CD4-positive, CD25-positive, alpha-beta regulatory T cell (primary cell): Measurements from ENCODE around the gene UNKL. TPM values are rescaled to one million over a fixed set of nuclear protein-coding genes. Genes with fewer than 3 reads are reported as not detected.

ENCODE experiments used
- ATAC-seq, 2 donors: fragments of 150-1000 bp; cut with Tn5 transposase; one replicate each; pipeline ENCODE4 v1.10.0; 2021; ENCODE audit warnings: low read depth in 2 of 2, moderate number of reproducible peaks in 2 of 2, moderate library complexity in 1 of 2
- DNase-seq, 3 donors: peaks; one replicate each; pipeline versions ENCODE4 v3.0.0 to v3.0.0-alpha.2; 2012 to 2022; ENCODE audit warnings: mixed read lengths in 1 of 3
- H3K27ac ChIP-seq: one replicate; pipeline ENCODE4 v1.7.0; 2013; ENCODE audit warnings: mild to moderate bottlenecking, low read length; ENCODE audit not compliant: insufficient read depth, poor library complexity, severe bottlenecking
- H3K27me3 ChIP-seq: one replicate; pipeline ENCODE4 v1.7.0; 2013; ENCODE audit warnings: low read length; ENCODE audit not compliant: control insufficient read depth, insufficient read depth
- H3K36me3 ChIP-seq: one replicate; pipeline ENCODE4 v1.7.0; 2013; ENCODE audit warnings: mild to moderate bottlenecking, low read length, moderate library complexity; ENCODE audit not compliant: control insufficient read depth, insufficient read depth
- H3K4me1 ChIP-seq: 2 replicates; pipeline ENCODE4 v1.7.0; 2013; ENCODE audit warnings: mild to moderate bottlenecking, low read length; ENCODE audit not compliant: insufficient read depth, control insufficient read depth, poor library complexity, severe bottlenecking
- H3K4me3 ChIP-seq: one replicate; pipeline ENCODE4 v1.7.0; 2013; ENCODE audit warnings: low read depth, mild to moderate bottlenecking, low read length, moderate library complexity
- H3K9me3 ChIP-seq, 2 experiments: 1 replicate in 1 of 2; 2 replicates in 1 of 2; pipeline ENCODE4 v1.7.0; 2013; ENCODE audit warnings: low read length in 2 of 2, mild to moderate bottlenecking in 1 of 2, moderate library complexity in 1 of 2; ENCODE audit not compliant: control insufficient read depth in 2 of 2
- H3K27ac Mint-ChIP-seq, 3 donors: one replicate each; pipeline ENCODE4 v1.8.0; 2020 to 2022; ENCODE audit warnings: mild to moderate bottlenecking in 3 of 3, mixed read lengths in 3 of 3, moderate library complexity in 2 of 3
- H3K27me3 Mint-ChIP-seq: one replicate; pipeline ENCODE4 v1.8.0; 2022; ENCODE audit warnings: mild to moderate bottlenecking, mixed read lengths
- H3K36me3 Mint-ChIP-seq: one replicate; pipeline ENCODE4 v1.8.0; 2020; ENCODE audit warnings: mixed read lengths
- H3K4me1 Mint-ChIP-seq, 4 donors: one replicate each; pipeline ENCODE4 v1.8.0; 2020 to 2022; ENCODE audit warnings: mixed read lengths in 4 of 4, mild to moderate bottlenecking in 1 of 4
- H3K4me3 Mint-ChIP-seq, 4 donors: one replicate each; pipeline ENCODE4 v1.8.0; 2020 to 2022; ENCODE audit warnings: mild to moderate bottlenecking in 4 of 4, mixed read lengths in 4 of 4, moderate library complexity in 3 of 4
- H3K9me3 Mint-ChIP-seq, 7 donors: one replicate each; pipeline ENCODE4 v1.8.0; 2020 to 2022; ENCODE audit warnings: mixed read lengths in 7 of 7, mild to moderate bottlenecking in 3 of 7, moderate library complexity in 2 of 7
- polyA plus RNA-seq, 4 donors: library from polyadenylated mRNA; unstranded; fragments of 300-500 nt; fragmentation: Illumina TruSeq; gene quantifications; one replicate each; pipeline ENCODE4 v1.2.3, GENCODE V29; 2021
- total RNA-seq: library from RNA; stranded (reverse); gene quantifications from one replicate; pipeline ENCODE4 v1.2.3, GENCODE V29; 2022

Gene UNKL
- total and polyA plus RNA-seq, 5 donors from 2014 or later: 6.3 to 94.3 (median 9.6) TPM

DNA sequence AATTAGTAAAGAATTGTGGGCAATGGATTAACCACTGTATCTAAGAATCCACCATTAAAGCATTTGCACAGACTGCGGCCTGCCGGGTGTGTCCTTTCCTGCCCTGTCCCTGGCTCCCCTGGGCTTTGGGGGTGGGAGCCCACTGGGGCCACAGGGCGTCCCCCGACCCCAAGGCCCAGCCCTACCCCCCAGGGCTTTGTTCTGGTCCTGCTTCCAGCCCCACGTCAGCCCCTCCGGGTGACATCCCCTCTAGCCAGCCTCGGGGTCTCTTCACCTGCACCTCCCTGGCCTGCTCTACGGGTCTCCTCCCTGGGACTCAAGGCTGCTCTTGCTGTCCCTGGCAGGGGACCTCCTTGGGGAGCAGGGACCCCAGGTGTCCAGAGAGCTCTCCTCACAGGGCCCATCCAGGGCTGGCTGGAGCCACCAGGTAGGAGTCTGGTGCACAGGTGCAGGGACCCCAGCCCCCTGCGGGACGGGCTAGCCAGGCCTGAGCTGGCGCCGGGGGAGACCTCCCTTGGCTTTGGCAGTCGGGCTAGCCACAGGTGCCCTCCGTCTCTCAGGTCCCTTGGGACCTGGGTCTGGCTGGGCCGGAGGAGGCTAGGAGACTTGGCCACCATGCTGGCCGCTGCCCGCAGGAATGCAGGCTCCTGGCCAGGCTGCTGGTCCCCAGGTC is 87.4 kb downstream of the UNKL start:
- no peak overlapping the region for H3K4me3 Mint-ChIP-seq
- H3K27me3 Mint-ChIP-seq: peaks cover 5% of the 10 kb centered on the region
- DNase-seq (no peak), ATAC-seq (no peak)
- H3K36me3 Mint-ChIP-seq: peaks cover 4% of the 10 kb centered on the region
- Histone ChIP-seq H3K4me3 (no peak overlapping the region), H3K27ac (no peak overlapping the region), H3K36me3 (peaks cover 27% of the 10 kb centered on the region), H3K4me1 (peaks cover 11% of the 10 kb centered on the region), H3K9me3 (peaks cover 0 to 7% of the 10 kb centered on the region in 2 experiments), H3K27me3 (no peaks in the 10 kb centered on the region)
- no peaks in the 10 kb centered on the region for H3K9me3 Mint-ChIP-seq
- H3K27ac Mint-ChIP-seq: no peak overlapping the region
- H3K4me1 Mint-ChIP-seq: peaks cover 0 to 9% (median 2%) of the 10 kb centered on the region in 4 donors

DNA sequence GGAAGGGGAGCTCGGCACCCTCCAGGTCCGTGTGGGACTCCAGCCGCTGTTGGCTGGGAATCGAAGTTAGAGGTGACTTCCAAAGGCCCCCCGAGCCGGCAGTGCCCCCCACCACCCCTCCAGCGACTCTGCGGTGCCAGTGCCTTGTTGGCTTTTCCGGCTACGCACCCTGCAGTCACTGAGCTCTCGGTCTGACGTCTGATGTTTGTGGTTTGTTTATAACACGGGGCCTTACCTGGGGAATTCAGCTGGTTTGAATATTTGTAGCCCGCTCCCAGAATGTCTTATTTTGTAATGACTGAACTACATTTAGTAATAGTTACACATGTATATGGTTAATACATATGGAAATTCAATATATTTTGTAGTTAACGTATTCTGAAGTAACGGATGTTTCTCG is 88.1 kb downstream of the UNKL start:
- Mint-ChIP-seq H3K27me3 (peaks cover under 1% of the 10 kb centered on the region), H3K27ac (no peak overlapping the region), H3K4me3 (no peak overlapping the region), H3K9me3 (no peaks in the 10 kb centered on the region), H3K36me3 (peaks cover 4% of the 10 kb centered on the region), H3K4me1 (peaks cover 0 to 3% (median under 1%) of the 10 kb centered on the region in 4 donors)
- peaks cover 4% of the 10 kb centered on the region for H3K4me1 ChIP-seq
- no peak overlapping the region for H3K4me3 ChIP-seq
- H3K27me3 ChIP-seq: no peaks in the 10 kb centered on the region
- peaks cover 27% of the 10 kb centered on the region for H3K36me3 ChIP-seq
- DNase-seq (no peak), ATAC-seq (no peak)
- no peak overlapping the region for H3K27ac ChIP-seq
- peaks cover 0 to 7% of the 10 kb centered on the region in 2 experiments for H3K9me3 ChIP-seq

DNA sequence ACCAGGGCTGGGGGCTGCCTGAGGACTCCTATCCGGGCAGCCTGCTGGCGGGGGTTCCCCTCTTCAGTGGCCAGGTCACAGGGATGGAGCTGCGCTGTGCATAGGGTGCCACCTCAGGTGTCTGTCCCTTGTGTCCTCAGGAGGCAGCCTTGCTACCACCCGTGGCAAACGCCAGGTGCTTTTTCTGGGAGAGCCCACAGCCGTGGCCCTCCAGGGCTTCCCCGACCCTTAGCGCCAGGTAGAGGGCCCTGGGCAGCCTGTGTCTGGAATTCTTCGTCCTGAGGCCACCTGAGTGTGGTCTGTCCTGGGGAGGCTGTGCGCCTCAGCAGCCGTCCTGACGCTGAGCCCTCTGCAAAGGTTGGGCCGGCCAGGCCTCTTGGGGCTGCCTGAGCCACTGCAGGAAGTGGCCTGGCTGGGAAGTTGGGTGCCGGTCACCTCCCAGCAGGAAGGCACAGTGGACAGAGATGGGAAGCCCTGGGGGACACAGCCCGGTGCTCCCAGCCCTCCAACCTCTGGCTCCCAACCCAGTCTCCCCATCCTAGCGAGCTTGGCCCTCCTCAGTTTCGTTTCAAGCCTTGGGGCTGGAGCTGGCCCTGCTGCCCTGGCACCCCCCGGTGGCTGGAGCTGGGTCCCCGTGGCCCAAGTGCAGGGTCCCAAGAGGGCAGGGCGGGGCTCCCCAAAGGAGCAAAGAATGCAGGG is 88.7 kb downstream of the UNKL start:
- Histone ChIP-seq H3K9me3 (peaks cover 0 to 7% of the 10 kb centered on the region in 2 experiments), H3K27ac (no peak overlapping the region), H3K36me3 (peaks cover 30% of the 10 kb centered on the region), H3K27me3 (no peaks in the 10 kb centered on the region), H3K4me1 (no peaks in the 10 kb centered on the region), H3K4me3 (no peak overlapping the region)
- H3K36me3 Mint-ChIP-seq: peaks cover 4% of the 10 kb centered on the region
- peak in 1 of 2 donors; percentile 8 for ATAC-seq
- H3K4me1 Mint-ChIP-seq: no peaks in the 10 kb centered on the region
- no peak for DNase-seq
- H3K9me3 Mint-ChIP-seq: no peaks in the 10 kb centered on the region
- no peaks in the 10 kb centered on the region for H3K27me3 Mint-ChIP-seq
- no peak overlapping the region for H3K4me3 Mint-ChIP-seq
- H3K27ac Mint-ChIP-seq: no peak overlapping the region

DNA sequence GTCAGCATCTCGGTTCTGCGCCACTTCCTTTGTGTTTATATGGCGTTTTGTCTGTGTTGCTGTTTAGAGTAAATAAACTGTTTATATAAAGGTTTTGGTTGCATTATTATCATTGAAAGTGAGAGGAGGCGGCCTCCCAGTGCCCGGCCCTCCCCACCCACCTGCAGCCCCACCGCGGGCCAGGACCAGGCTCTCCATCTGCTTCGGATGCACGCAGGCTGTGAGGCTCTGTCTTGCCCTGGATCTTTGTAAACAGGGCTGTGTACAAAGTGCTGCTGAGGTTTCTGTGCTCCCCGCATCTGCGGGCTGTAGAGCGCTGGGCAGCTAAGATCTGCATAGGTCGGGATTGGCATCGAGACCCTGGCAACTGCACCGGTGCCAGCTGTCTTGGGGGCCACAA is 89.2 kb downstream of the UNKL start:
- ATAC-seq (no peak), DNase-seq (no peak)
- no peaks in the 10 kb centered on the region for H3K4me1 ChIP-seq
- Mint-ChIP-seq H3K27me3 (no peaks in the 10 kb centered on the region), H3K27ac (no peak overlapping the region), H3K4me3 (no peak overlapping the region), H3K9me3 (no peaks in the 10 kb centered on the region), H3K4me1 (no peaks in the 10 kb centered on the region), H3K36me3 (peaks cover 4% of the 10 kb centered on the region)
- peaks cover 35% of the 10 kb centered on the region for H3K36me3 ChIP-seq
- H3K4me3 ChIP-seq: no peak overlapping the region
- peaks cover 0 to 3% of the 10 kb centered on the region in 2 experiments for H3K9me3 ChIP-seq
- no peak overlapping the region for H3K27ac ChIP-seq
- no peaks in the 10 kb centered on the region for H3K27me3 ChIP-seq

DNA sequence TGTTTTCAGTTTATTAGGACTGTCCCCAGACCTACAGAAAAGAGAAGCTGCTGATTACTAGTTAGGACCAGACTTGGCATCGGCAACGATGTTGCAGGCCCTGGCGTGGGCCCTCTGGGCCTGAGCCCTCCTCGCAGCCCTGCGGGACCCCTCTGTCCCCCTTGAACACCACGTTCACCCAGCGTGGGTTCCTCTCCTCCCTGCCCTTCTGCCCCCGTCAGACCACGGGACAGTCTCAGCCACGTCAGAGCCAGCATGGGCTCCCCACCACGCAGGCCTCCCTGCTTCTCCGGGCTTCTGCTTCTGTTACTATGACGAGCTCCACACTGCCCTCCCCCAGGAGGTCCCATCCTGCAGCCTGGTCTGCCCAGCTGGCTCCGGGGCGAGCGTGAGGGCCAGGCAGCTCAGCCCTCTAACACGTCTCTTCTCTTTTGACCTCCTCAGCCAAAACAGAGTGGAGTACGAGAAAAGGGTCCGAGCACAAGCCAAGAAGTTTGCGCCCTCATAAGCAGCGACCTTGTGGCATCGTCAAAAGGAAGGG is 90.1 kb downstream of the UNKL start:
- Mint-ChIP-seq H3K36me3 (peaks cover 5% of the 10 kb centered on the region), H3K27ac (no peak overlapping the region), H3K4me1 (no peaks in the 10 kb centered on the region)

DNA sequence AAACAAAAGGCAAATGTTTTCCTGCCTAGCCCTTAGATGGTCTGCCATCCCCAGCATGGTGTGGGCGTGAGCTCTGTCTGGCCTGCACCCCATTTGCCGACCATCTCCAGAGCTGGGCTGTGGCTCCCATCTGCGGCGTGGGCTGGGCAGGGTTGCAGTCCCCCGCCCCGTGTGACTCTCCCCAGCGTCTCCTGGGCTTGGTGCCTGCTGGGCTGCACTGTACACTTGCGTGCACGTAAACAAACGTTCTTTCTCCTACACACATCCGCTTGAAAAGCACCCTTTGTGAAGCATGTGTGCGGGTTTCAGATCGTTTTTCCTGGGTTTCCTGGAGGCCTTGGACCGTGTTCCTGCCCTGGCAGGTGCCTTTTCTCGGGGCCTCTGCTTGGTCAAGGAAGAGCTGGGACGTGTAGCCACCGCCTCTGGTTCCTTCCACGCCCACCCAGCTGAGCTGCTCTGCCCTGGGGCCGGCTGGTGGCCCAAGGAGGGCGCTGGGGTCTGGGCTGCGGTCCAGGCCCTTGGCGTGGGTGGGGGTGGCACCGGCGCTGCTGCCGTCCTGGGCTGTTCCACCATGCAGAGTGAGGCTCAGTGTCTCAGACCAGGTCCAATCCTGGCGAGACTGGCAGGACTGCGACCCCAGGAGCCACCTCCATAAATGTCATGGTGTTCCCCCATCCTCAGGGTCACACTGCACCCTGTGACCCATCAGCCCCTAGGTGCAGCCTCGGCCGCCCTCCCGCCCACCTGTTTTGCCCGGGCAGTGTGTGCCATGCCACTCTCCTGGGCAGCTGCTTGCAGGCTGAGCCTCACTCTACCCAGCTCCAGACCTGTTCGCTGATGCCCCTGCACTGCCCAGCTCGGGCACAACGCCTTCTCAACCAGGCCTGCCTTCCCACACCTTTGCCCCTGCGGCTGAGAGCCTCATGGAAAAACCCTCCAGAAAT is 90.9 kb downstream of the UNKL start:
- no peak overlapping the region for H3K27ac Mint-ChIP-seq
- DNase-seq: no peak

More for the DNA sequence above, 90.1 kb downstream of the UNKL start:
- Histone ChIP-seq H3K27me3 (no peaks in the 10 kb centered on the region), H3K36me3 (peaks cover 44% of the 10 kb centered on the region), H3K27ac (no peak overlapping the region), H3K4me1 (no peaks in the 10 kb centered on the region), H3K9me3 (no peaks in the 10 kb centered on the region), H3K4me3 (no peak overlapping the region)
- Mint-ChIP-seq H3K27me3 (no peaks in the 10 kb centered on the region), H3K4me3 (no peak overlapping the region), H3K9me3 (no peaks in the 10 kb centered on the region)
- no peak for ATAC-seq
- no peak for DNase-seq

DNA sequence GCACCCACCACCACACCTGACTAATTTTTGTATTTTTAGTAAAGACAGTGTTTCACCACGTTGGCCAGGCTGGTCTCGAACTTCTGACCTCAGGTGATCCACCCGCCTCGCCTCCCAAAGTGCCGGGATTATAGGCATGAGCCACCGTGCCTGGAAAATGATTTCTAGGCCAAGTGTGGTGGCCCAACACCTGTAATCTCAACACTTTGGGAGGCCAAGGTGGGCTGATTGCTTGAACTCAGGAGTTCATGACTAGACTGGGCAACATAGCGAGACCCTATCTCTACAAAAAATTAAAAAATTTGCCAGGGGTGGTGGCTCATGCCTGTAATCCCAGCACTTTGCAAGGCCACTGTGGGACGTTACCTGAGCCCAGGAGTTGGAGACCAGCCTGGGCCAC is 92.1 kb downstream of the UNKL start:
- no peaks in the 10 kb centered on the region for H3K9me3 ChIP-seq
- H3K9me3 Mint-ChIP-seq: no peaks in the 10 kb centered on the region
- H3K36me3 ChIP-seq: peaks cover 63% of the 10 kb centered on the region
- H3K27ac Mint-ChIP-seq: no peak overlapping the region
- no peaks in the 10 kb centered on the region for H3K4me1 ChIP-seq
- no peak overlapping the region for H3K27ac ChIP-seq
- no peaks in the 10 kb centered on the region for H3K27me3 Mint-ChIP-seq
- no peaks in the 10 kb centered on the region for H3K27me3 ChIP-seq
- peaks cover 0 to 6% (median 2%) of the 10 kb centered on the region in 4 donors for H3K4me1 Mint-ChIP-seq
- no peak overlapping the region for H3K4me3 Mint-ChIP-seq
- H3K4me3 ChIP-seq: no peak overlapping the region
- H3K36me3 Mint-ChIP-seq: peaks cover 19% of the 10 kb centered on the region
- ATAC-seq (no peak), DNase-seq (no peak)

More for the DNA sequence above, 90.9 kb downstream of the UNKL start:
- Mint-ChIP-seq H3K27me3 (no peaks in the 10 kb centered on the region), H3K9me3 (no peaks in the 10 kb centered on the region), H3K36me3 (peaks cover 8% of the 10 kb centered on the region), H3K4me3 (no peak overlapping the region), H3K4me1 (peaks cover 0 to 1% (median 0%) of the 10 kb centered on the region in 4 donors)
- Histone ChIP-seq H3K4me1 (no peaks in the 10 kb centered on the region), H3K27ac (no peak overlapping the region), H3K9me3 (no peaks in the 10 kb centered on the region), H3K4me3 (no peak overlapping the region), H3K27me3 (no peaks in the 10 kb centered on the region), H3K36me3 (peaks cover 52% of the 10 kb centered on the region)
- no peak for ATAC-seq
